M059J (cell line): Measurements from ENCODE around the gene NEK4. TPM values are rescaled to one million over a fixed set of nuclear protein-coding genes. Genes with fewer than 3 reads are reported as not detected.

Source experiments
- DNase-seq: peaks from one replicate; pipeline ENCODE4 v3.0.0-alpha.2; 2012; ENCODE audit warnings: low read depth
- total RNA-seq: library from RNA; depleted of rRNA; stranded (reverse); fragments of >200 nt; shearing (Covaris generic); gene quantifications from 2 replicates; pipeline ENCODE4 v1.2.3, GENCODE V29; 2014; rRNA removed

Gene NEK4
- total RNA-seq, 1 experiment from 2014 or later, result 19.6 TPM

GRCh38 chr3:52663098-52663497 is 107.6 kb downstream of the NEK4 start:
- no peak for DNase-seq

DNA sequence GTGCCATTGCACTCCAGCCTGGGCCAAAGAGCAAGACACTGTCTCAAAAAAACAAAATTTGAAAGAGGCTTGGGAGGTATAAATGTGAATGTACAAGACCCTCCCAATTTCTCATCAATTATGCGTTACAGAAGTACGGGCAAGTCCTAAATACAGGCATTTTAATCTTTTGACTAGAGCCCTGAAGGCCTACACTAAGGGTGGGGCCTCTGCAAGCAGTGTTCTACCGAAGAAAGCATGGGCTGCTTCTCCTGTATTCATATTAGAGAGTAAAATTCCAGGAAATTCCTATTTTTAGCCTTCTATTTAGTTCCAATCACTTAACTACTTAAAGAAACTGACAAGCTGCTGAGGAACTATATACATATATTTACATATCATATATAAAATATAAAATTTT is 110.7 kb downstream of the NEK4 start:
- no peak for DNase-seq

Other genes with a start within 250 kb of the NEK4 start
- gene NT5DC2, start 237.1 kb downstream of the NEK4 start, total RNA-seq, result 36.5 and 50.0 TPM in 2 replicates
- gene UQCC5, start 234.3 kb downstream of the NEK4 start, total RNA-seq, result 0.62 and 2.6 TPM in 2 replicates
- gene PBRM1, start 85.0 kb downstream of the NEK4 start, total RNA-seq, result 16.6 and 24.5 TPM in 2 replicates
- 85.4 and 114 TPM in 2 replicates for gene GNL3, start 84.9 kb downstream of the NEK4 start, total RNA-seq
- gene GLT8D1, start 65.1 kb downstream of the NEK4 start, total RNA-seq, result 55.3 and 79.9 TPM in 2 replicates
- gene SPCS1, start 64.8 kb downstream of the NEK4 start, total RNA-seq, result 186 and 310 TPM in 2 replicates
- not detected in 2 replicates for gene ITIH1, start 6.7 kb upstream of the NEK4 start, total RNA-seq
- gene ITIH3, start 23.9 kb upstream of the NEK4 start, total RNA-seq, result not detected in 2 replicates
- 0.02 TPM in 1 of 2 replicates, not detected in the other for gene ITIH4, start 59.7 kb upstream of the NEK4 start, total RNA-seq
- 0.27 TPM in 1 of 2 replicates, not detected in the other for gene MUSTN1, start 64.1 kb upstream of the NEK4 start, total RNA-seq
- 3.6 and 15.5 TPM in 2 replicates for gene STIMATE, start 126.6 kb upstream of the NEK4 start, total RNA-seq